Brain microvascular endothelial cell (primary cell): ENCODE results near the gene SKIC3.

Experiments
- DNase-seq: peaks from one replicate; pipeline ENCODE4 v3.0.0-alpha.2; 2020
- H3K27ac ChIP-seq: fragments of 250-450 bp; sonication (Bioruptor Pico); 2 replicates; pipeline ENCODE4 v1.5.1; 2020; ENCODE audit warnings: mild to moderate bottlenecking, moderate library complexity
- H3K27me3 ChIP-seq: fragments of 250-450 bp; sonication (Bioruptor Pico); replicated peaks from 2 replicates; pipeline ENCODE4 v1.5.1; 2020; ENCODE audit warnings: mild to moderate bottlenecking
- H3K36me3 ChIP-seq: fragments of 250-450 bp; sonication (Bioruptor Pico); replicated peaks from 2 replicates; pipeline ENCODE4 v1.5.1; 2020; ENCODE audit warnings: mild to moderate bottlenecking
- H3K4me3 ChIP-seq: 2 replicates; pipeline ENCODE4 v1.5.1; 2011; ENCODE audit warnings: low read depth, mild to moderate bottlenecking, control low read depth, low read length, moderate library complexity
- CTCF ChIP-seq: IDR thresholded peaks from 2 replicates; pipeline ENCODE4 v1.5.1; 2011; ENCODE audit warnings: low read depth, mild to moderate bottlenecking, moderate library complexity, low read length, control low read depth, inconsistent platforms; ENCODE audit errors: missing control alignments
- in situ Hi-C: cut with HindIII; loops from 2 replicates; pipeline ENCODE4 v1.10.0; 2017; ENCODE audit warnings: low sequenced_read_pairs, low pct_ligation_motif_present

SKIC3 gene

GRCh38 chr5:95519151-95519550 is 35.6 kb downstream of the SKIC3 start:
- TF ChIP-seq CTCF: no peak
- Histone ChIP-seq H3K4me3 (no peak overlapping the region), H3K36me3 (peaks cover 51% of the 10 kb centered on the region), H3K27me3 (no peaks in the 10 kb centered on the region), H3K27ac (no peak overlapping the region)
- in situ Hi-C loops: no loop called here
- no peak for DNase-seq

GRCh38 chr5:95518417-95518816 is 36.4 kb downstream of the SKIC3 start:
- H3K4me3 ChIP-seq: no peak overlapping the region
- H3K27ac ChIP-seq: no peak overlapping the region
- no peaks in the 10 kb centered on the region for H3K27me3 ChIP-seq
- no peak for TF ChIP-seq CTCF
- DNase-seq: no peak
- peaks cover 51% of the 10 kb centered on the region for H3K36me3 ChIP-seq
- in situ Hi-C loops: no loop called here

- no peaks in the 10 kb centered on the region for H3K27me3 ChIP-seq
- in situ Hi-C loops: no loop called here
- H3K4me3 ChIP-seq: no peak overlapping the region
- no peak for DNase-seq
- no peak for TF ChIP-seq CTCF
- H3K27ac ChIP-seq: no peak overlapping the region
- H3K36me3 ChIP-seq: peaks cover 52% of the 10 kb centered on the region
Measured at GRCh38 chr5:95511606-95512005, 43.2 kb downstream of the SKIC3 start.

GRCh38 chr5:95508550-95508949 is 46.2 kb downstream of the SKIC3 start:
- in situ Hi-C loops: no loop called here
- no peaks in the 10 kb centered on the region for H3K27me3 ChIP-seq
- no peak for TF ChIP-seq CTCF
- no peak overlapping the region for H3K27ac ChIP-seq
- H3K36me3 ChIP-seq: peaks cover 47% of the 10 kb centered on the region
- H3K4me3 ChIP-seq: no peak overlapping the region
- no peak for DNase-seq
